Uterus (tissue), 2 donors: ENCODE measurements around the gene VPS50.

Experiments used
- CTCF ChIP-seq, 4 experiments: fragments of 200-600 bp in 2 of 4; fragments of 450-650 bp in 2 of 4; sonication (generic) in 2 of 4; IDR thresholded peaks; one replicate each; pipeline ENCODE4 v1.5.1; 2016 to 2019; ENCODE audit warnings: antibody characterized with exemption in 4 of 4, mild to moderate bottlenecking in 2 of 4, moderate library complexity in 1 of 4
- POLR2A ChIP-seq, 2 donors: fragments of 450-650 bp; IDR thresholded peaks; one replicate each; pipeline ENCODE4 v1.6.1; 2016; ENCODE audit warnings: antibody characterized with exemption in 2 of 2, mild to moderate bottlenecking in 1 of 2, moderate library complexity in 1 of 2

DNA sequence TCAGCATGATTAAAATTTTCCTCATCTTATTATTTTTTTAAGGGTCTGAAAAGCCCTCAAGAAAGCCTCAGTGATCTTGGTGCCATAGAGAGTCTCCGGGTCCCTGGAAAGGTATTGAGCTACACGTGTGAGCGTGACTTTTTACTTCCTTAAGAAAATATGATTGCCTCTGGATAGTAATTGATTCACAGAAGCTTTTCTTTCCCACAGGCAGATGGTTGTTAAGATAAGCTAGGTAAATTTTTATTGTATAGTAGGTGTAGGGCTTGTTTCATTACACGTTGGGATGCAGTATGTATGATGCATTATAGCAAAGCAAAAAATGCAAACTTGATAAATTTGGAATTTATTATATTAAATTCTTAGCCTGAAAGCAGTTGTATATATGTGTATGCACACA, 7.7 kb downstream of the VPS50 start:
- no peak for TF ChIP-seq CTCF (IDR thresholded peaks at IDR 0.05)
- TF ChIP-seq POLR2A (IDR thresholded peaks at IDR 0.05) = no peak
